ENCODE measurements around the gene FIG4. TPM values are rescaled to one million over a fixed set of nuclear protein-coding genes. Genes with fewer than 3 reads are reported as not detected.
"Not testable (repeated sequence)": the region's sequence is repeated elsewhere in the genome, so short reads cannot be mapped to it uniquely, and the experiment has no call there.

The FIG4 gene
- total RNA-seq, 1 experiment from 2014 or later, result 5.7 TPM

DNA sequence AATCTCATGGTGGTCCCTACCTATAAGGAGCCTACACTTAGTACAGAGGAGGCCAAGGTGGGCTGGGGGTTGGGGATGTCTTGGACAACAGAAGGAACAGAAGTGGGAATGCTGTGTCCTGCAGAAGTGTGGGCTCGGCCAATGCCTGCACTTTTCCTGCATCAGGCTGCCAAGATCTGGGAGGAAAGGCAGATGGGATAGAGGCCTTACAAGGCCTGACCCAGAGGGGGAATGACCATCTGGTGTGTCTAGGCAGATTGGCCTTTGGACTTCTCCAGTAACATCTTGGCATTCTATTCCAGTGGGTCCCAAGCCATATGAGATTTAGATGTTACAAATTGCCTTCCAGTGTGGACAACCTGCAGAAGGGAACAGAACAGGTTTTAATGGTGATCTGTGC is 162.3 kb downstream of the FIG4 start:
- Histone ChIP-seq H3K79me2 (ENCODE audit: low read length) (no peaks in the 10 kb centered on the region), H3K4me1 (ENCODE audit: insufficient read depth, low read length) (peaks cover 8% of the 10 kb centered on the region; the same call in 1 of the 2 replicates), H3K4me3 (ENCODE audit: low read length) (no peak overlapping the region), H3K4me2 (ENCODE audit: low read length) (no peak overlapping the region), H3K27me3 (ENCODE audit: low read length) (no peaks in the 10 kb centered on the region), H3K36me3 (ENCODE audit: low read depth, low read length) (no peaks in the 10 kb centered on the region), H3K27ac (ENCODE audit: low read length) (no peak overlapping the region), H3K9ac (ENCODE audit: low read length) (no peak overlapping the region), H3F3A (ENCODE audit: low read length, unreplicated experiment) (no peaks in the 10 kb centered on the region), H3K9me3 (ENCODE audit: low read length) (no peaks in the 10 kb centered on the region), H2AFZ (ENCODE audit: low read length) (no peak overlapping the region), H4K20me1 (ENCODE audit: low read length) (no peaks in the 10 kb centered on the region), H3K9me2 (replicated peaks; ENCODE audit: low read length) (no peaks in the 10 kb centered on the region)
- intact Hi-C loops (cut with micrococcal nuclease), result no loop called here
- TF ChIP-seq EZH2 (IDR thresholded peaks at IDR 0.05; ENCODE audit: low read length, unreplicated experiment), result no peak
- no peak for TF ChIP-seq EZH2phosphoT487 (IDR thresholded peaks at IDR 0.05; ENCODE audit: borderline replicate concordance, low read length)
- TF ChIP-seq, protein P1, sequence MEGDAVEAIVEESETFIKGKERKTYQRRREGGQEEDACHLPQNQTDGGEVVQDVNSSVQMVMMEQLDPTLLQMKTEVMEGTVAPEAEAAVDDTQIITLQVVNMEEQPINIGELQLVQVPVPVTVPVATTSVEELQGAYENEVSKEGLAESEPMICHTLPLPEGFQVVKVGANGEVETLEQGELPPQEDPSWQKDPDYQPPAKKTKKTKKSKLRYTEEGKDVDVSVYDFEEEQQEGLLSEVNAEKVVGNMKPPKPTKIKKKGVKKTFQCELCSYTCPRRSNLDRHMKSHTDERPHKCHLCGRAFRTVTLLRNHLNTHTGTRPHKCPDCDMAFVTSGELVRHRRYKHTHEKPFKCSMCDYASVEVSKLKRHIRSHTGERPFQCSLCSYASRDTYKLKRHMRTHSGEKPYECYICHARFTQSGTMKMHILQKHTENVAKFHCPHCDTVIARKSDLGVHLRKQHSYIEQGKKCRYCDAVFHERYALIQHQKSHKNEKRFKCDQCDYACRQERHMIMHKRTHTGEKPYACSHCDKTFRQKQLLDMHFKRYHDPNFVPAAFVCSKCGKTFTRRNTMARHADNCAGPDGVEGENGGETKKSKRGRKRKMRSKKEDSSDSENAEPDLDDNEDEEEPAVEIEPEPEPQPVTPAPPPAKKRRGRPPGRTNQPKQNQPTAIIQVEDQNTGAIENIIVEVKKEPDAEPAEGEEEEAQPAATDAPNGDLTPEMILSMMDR (conservative IDR thresholded peaks at IDR 0.05; ENCODE audit: low read depth, low read length), result no peak
- DNase-seq (no peak), ATAC-seq (no peak)
- no TSS peak for BruUV-seq (replicated peaks)
- ChIA-PET CTCF (no interaction called here), POLR2A (ENCODE audit: unreplicated experiment) (no interaction called here)

DNA sequence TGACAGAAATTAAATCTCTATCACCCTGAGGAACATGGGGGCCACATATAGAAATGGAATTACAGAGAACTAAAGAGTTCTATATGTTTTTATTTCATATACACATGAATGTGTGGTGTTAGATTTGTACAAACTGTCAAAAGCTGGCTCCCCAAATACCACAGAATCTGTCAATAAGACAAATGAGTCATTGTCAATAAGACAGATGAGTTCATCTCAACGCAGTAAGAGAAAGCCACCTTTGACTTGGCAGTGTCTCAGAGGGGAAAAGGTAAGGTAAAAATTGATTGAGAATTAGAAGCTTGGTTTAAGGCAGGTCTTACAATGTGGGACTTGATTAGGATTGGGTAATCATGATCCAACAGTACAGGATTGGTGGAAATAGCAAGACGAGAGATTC is 162.9 kb downstream of the FIG4 start:
- Histone ChIP-seq H3K9me2 (replicated peaks; ENCODE audit: low read length) (no peaks in the 10 kb centered on the region), H4K20me1 (ENCODE audit: low read length) (no peaks in the 10 kb centered on the region), H3K79me2 (ENCODE audit: low read length) (no peaks in the 10 kb centered on the region), H3K4me3 (ENCODE audit: low read length) (no peak overlapping the region), H3K4me2 (ENCODE audit: low read length) (no peak overlapping the region), H2AFZ (ENCODE audit: low read length) (no peak overlapping the region), H3K27ac (ENCODE audit: low read length) (no peak overlapping the region), H3F3A (ENCODE audit: low read length, unreplicated experiment) (no peaks in the 10 kb centered on the region), H3K36me3 (ENCODE audit: low read depth, low read length) (no peaks in the 10 kb centered on the region), H3K27me3 (ENCODE audit: low read length) (no peaks in the 10 kb centered on the region), H3K4me1 (ENCODE audit: insufficient read depth, low read length) (peaks cover 8% of the 10 kb centered on the region; the same call in 1 of the 2 replicates), H3K9me3 (ENCODE audit: low read length) (no peaks in the 10 kb centered on the region), H3K9ac (ENCODE audit: low read length) (no peak overlapping the region)
- ATAC-seq (peak; percentile 63), DNase-seq (peak; percentile 59)
- BruUV-seq (replicated peaks), result no TSS peak
- intact Hi-C loops (cut with micrococcal nuclease), result no loop called here
- POLR2A ChIA-PET (ENCODE audit: unreplicated experiment), result no interaction called here
- no peak for TF ChIP-seq EZH2phosphoT487 (IDR thresholded peaks at IDR 0.05; ENCODE audit: borderline replicate concordance, low read length)
- TF ChIP-seq, protein P1 (conservative IDR thresholded peaks at IDR 0.05; ENCODE audit: low read depth, low read length), result no peak
- no peak for TF ChIP-seq EZH2 (IDR thresholded peaks at IDR 0.05; ENCODE audit: low read length, unreplicated experiment)
- CTCF ChIA-PET, result interaction anchor here (0.7 kb wide), 1 partner anchor 186 kb away, joined by 4 read pairs; no protein-coding TSS in a partner anchor

DNA sequence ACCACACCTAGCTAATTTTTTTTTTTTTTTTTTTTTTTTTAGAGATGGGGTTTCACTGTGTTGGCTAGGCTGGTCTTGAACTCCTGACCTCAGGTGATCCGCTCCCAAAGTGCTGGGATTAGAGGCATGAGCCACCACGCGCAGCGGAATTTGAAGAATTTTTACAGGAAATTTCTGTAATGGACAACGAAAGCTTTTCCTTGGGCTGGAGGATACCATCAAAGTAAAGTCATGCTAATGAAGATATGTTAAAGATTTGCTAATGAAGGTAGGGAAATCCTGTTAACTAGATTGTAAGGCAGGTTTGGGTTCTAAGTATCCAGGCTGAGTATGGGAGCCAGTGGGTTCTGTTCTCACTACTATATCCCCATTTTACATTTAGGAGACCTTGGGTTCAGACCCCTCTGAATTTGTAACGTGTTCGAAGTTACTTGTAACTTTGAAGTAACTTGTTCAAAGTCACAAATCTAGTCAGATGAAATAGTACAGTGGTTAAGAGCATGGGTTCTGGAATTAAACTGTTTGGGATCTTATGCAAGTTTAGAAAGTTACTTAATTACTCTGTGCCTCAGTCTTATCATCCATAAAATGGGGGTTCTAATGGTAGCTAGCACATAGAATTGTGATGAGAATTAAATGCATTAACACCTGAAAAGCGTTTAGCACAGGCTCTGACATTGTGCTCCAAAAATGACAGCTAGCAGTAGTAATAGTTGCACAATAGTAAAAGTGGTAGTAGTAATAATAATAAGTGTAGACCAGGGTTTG is 163.6 kb downstream of the FIG4 start:
- Histone ChIP-seq H3K4me1 (ENCODE audit: insufficient read depth, low read length) (peaks cover 8% of the 10 kb centered on the region; the same call in 1 of the 2 replicates), H3K9ac (ENCODE audit: low read length) (no peak overlapping the region), H4K20me1 (ENCODE audit: low read length) (no peaks in the 10 kb centered on the region), H3K36me3 (ENCODE audit: low read depth, low read length) (no peaks in the 10 kb centered on the region), H3F3A (ENCODE audit: low read length, unreplicated experiment) (no peaks in the 10 kb centered on the region), H3K9me2 (replicated peaks; ENCODE audit: low read length) (no peaks in the 10 kb centered on the region), H3K27ac (ENCODE audit: low read length) (no peak overlapping the region), H3K9me3 (ENCODE audit: low read length) (no peaks in the 10 kb centered on the region), H3K4me3 (ENCODE audit: low read length) (no peak overlapping the region), H3K79me2 (ENCODE audit: low read length) (no peaks in the 10 kb centered on the region), H2AFZ (ENCODE audit: low read length) (no peak overlapping the region), H3K4me2 (ENCODE audit: low read length) (no peak overlapping the region), H3K27me3 (ENCODE audit: low read length) (no peaks in the 10 kb centered on the region)
- ChIA-PET CTCF (interaction anchor here (0.7 kb wide), 1 partner anchor 185 kb away, joined by 4 read pairs; no protein-coding TSS in a partner anchor), POLR2A (ENCODE audit: unreplicated experiment) (no interaction called here)
- no TSS peak for BruUV-seq (replicated peaks)
- intact Hi-C loops (cut with micrococcal nuclease), result no loop called here
- no peak for DNase-seq
- ATAC-seq, result no peak
- no peak for TF ChIP-seq EZH2 (IDR thresholded peaks at IDR 0.05; ENCODE audit: low read length, unreplicated experiment)
- TF ChIP-seq, protein P1 (conservative IDR thresholded peaks at IDR 0.05; ENCODE audit: low read depth, low read length), result no peak

GRCh38 chr6:109855476-109856040 is 164.5 kb downstream of the FIG4 start:
- intact Hi-C loops (cut with micrococcal nuclease); BruUV-seq (replicated peaks); POLR2A ChIA-PET (ENCODE audit: unreplicated experiment): not testable (repeated sequence)

More at GRCh38 chr6:109855476-109856040, 164.5 kb downstream of the FIG4 start:
- H3K36me3 ChIP-seq (ENCODE audit: low read depth, low read length); H3K9me3 ChIP-seq (ENCODE audit: low read length); ATAC-seq; H3F3A ChIP-seq (ENCODE audit: low read length, unreplicated experiment); DNase-seq; H3K4me2 ChIP-seq (ENCODE audit: low read length); H3K9me2 ChIP-seq (replicated peaks; ENCODE audit: low read length); H3K27ac ChIP-seq (ENCODE audit: low read length); H4K20me1 ChIP-seq (ENCODE audit: low read length); H3K4me1 ChIP-seq (ENCODE audit: insufficient read depth, low read length); H3K4me3 ChIP-seq (ENCODE audit: low read length); H3K27me3 ChIP-seq (ENCODE audit: low read length); CTCF ChIA-PET; H2AFZ ChIP-seq (ENCODE audit: low read length); H3K9ac ChIP-seq (ENCODE audit: low read length); H3K79me2 ChIP-seq (ENCODE audit: low read length): not testable (repeated sequence)

Data from PC-3 (cell line).